Thyroid gland (tissue), 4 donors: Measurements from ENCODE around the gene FER. TPM values are rescaled to one million over a fixed set of nuclear protein-coding genes. Genes with fewer than 3 reads are reported as not detected.

Experiments
- DNase-seq, 2 donors: peaks; one replicate each; pipeline ENCODE4 v3.0.0-alpha.2; 2019
- H3K27ac ChIP-seq, 3 donors: fragments of 200-600 bp; sonication (generic); 1 replicate in 2 of 3; 2 replicates in 1 of 3; pipeline ENCODE4 v1.5.1; 2016 to 2019; ENCODE audit warnings: mild to moderate bottlenecking in 1 of 3, moderate library complexity in 1 of 3
- H3K27me3 ChIP-seq: fragments of 200-600 bp; sonication (generic); one replicate; pipeline ENCODE4 v1.5.1; 2019
- H3K36me3 ChIP-seq, 2 donors: fragments of 200-600 bp; sonication (generic); one replicate each; pipeline ENCODE4 v1.5.1; 2016 to 2019
- H3K4me1 ChIP-seq, 2 donors: fragments of 200-600 bp; sonication (generic); one replicate each; pipeline ENCODE4 v1.5.1; 2017 to 2019
- H3K4me3 ChIP-seq, 3 donors: fragments of 200-600 bp; sonication (generic); replicated peaks in 1 of 3; 1 replicate in 2 of 3; 2 replicates in 1 of 3; pipeline ENCODE4 v1.5.1; 2016; ENCODE audit warnings: mild to moderate bottlenecking in 1 of 3
- H3K9me3 ChIP-seq: fragments of 200-600 bp; sonication (generic); one replicate; pipeline ENCODE4 v1.5.1; 2017
- CTCF ChIP-seq, 6 experiments: fragments of 200-600 bp in 3 of 6; fragments of 450-650 bp in 3 of 6; sonication (generic) in 3 of 6; IDR thresholded peaks; one replicate each; pipeline ENCODE4 v1.5.1; 2016 to 2019; ENCODE audit warnings: antibody characterized with exemption in 6 of 6, mild to moderate bottlenecking in 2 of 6, inconsistent platforms in 1 of 6, moderate library complexity in 1 of 6
- POLR2A ChIP-seq, 2 donors: fragments of 450-650 bp; IDR thresholded peaks; one replicate each; pipeline ENCODE4 v1.6.1; 2017; ENCODE audit warnings: antibody characterized with exemption in 2 of 2, mild to moderate bottlenecking in 2 of 2, moderate library complexity in 1 of 2
- WGBS, 2 donors: methylation state at CpG; one replicate each; pipeline ENCODE4 v1.1.5; 2017; 5-methylcytosine and 5-hydroxymethylcytosine counted together
- intact Hi-C: fragments of 100-400 bp; cut with DNase I; formaldehyde crosslinking; loops from one replicate; pipeline ENCODE4 v1.15.1; 2023
- total RNA-seq, 4 donors: library from RNA; depleted of rRNA; stranded (reverse); fragments of >200 nt; gene quantifications; one replicate each; pipeline ENCODE4 v1.2.3, GENCODE V29; 2016

Gene FER
- total RNA-seq, 4 donors from 2014 or later: 38.8 to 79.1 (median 45.2) TPM

- peaks cover 4 to 5% of the 10 kb centered on the region in 2 donors for H3K4me1 ChIP-seq
- no peaks in the 10 kb centered on the region for H3K36me3 ChIP-seq
- intact Hi-C loops: no loop called here
- no peaks in the 10 kb centered on the region for H3K9me3 ChIP-seq
- no peak overlapping the region for H3K4me3 ChIP-seq
- no peaks in the 10 kb centered on the region for H3K27me3 ChIP-seq
- no peak for DNase-seq
- no peak overlapping the region for H3K27ac ChIP-seq
- 85 to 94% methylated on average over 2 of the region's 2 CpGs for WGBS, 2 donors
- no peak for TF ChIP-seq POLR2A (IDR thresholded peaks at IDR 0.05)
- TF ChIP-seq CTCF (IDR thresholded peaks at IDR 0.05): no peak
Observed at GRCh38 chr5:109030360-109031143, 282.9 kb downstream of the FER start.

GRCh38 chr5:109034306-109034705, 286.6 kb downstream of the FER start:
- TF ChIP-seq POLR2A (IDR thresholded peaks at IDR 0.05) (no peak), CTCF (IDR thresholded peaks at IDR 0.05) (no peak)
- Histone ChIP-seq H3K27me3 (no peaks in the 10 kb centered on the region), H3K27ac (no peak overlapping the region), H3K36me3 (no peaks in the 10 kb centered on the region), H3K4me1 (peaks cover 4 to 5% of the 10 kb centered on the region in 2 donors), H3K9me3 (no peaks in the 10 kb centered on the region), H3K4me3 (no peak overlapping the region)
- WGBS, 2 donors: 49 to 59% methylated on average over 1 of the region's 1 CpG
- intact Hi-C loops: no loop called here
- DNase-seq: no peak

- DNase-seq: no peak
- Histone ChIP-seq H3K9me3 (no peaks in the 10 kb centered on the region), H3K27ac (no peak overlapping the region), H3K36me3 (no peaks in the 10 kb centered on the region), H3K4me3 (no peak overlapping the region), H3K4me1 (peaks cover 4 to 5% of the 10 kb centered on the region in 2 donors), H3K27me3 (no peaks in the 10 kb centered on the region)
- WGBS, 2 donors: 86 to 87% methylated on average over 4 of the region's 4 CpGs
- TF ChIP-seq POLR2A (IDR thresholded peaks at IDR 0.05) (no peak), CTCF (IDR thresholded peaks at IDR 0.05) (no peak)
- intact Hi-C loops: no loop called here
Observed at GRCh38 chr5:109035436-109035835, 287.7 kb downstream of the FER start.

GRCh38 chr5:109038209-109038840, 290.6 kb downstream of the FER start:
- no peak for TF ChIP-seq POLR2A (IDR thresholded peaks at IDR 0.05)
- TF ChIP-seq CTCF (IDR thresholded peaks at IDR 0.05): no peak
- Histone ChIP-seq H3K4me1 (peaks cover 4 to 5% of the 10 kb centered on the region in 2 donors), H3K4me3 (no peak overlapping the region), H3K36me3 (no peaks in the 10 kb centered on the region), H3K27me3 (no peaks in the 10 kb centered on the region), H3K27ac (no peak overlapping the region), H3K9me3 (no peaks in the 10 kb centered on the region)
- DNase-seq: no peak
- intact Hi-C loops: no loop called here
- 85 to 86% methylated on average over 2 of the region's 2 CpGs for WGBS, 2 donors

- no peak overlapping the region for H3K27ac ChIP-seq
- H3K9me3 ChIP-seq: no peaks in the 10 kb centered on the region
- DNase-seq: no peak
- H3K4me1 ChIP-seq: peaks cover 9% of the 10 kb centered on the region in 2 donors
- H3K27me3 ChIP-seq: no peaks in the 10 kb centered on the region
- TF ChIP-seq CTCF (IDR thresholded peaks at IDR 0.05) (no peak), POLR2A (IDR thresholded peaks at IDR 0.05) (no peak)
- no peaks in the 10 kb centered on the region for H3K36me3 ChIP-seq
- 90 to 97% methylated on average over 3 of the region's 3 CpGs for WGBS, 2 donors
- intact Hi-C loops: no loop called here
- H3K4me3 ChIP-seq: no peak overlapping the region
Observed at GRCh38 chr5:109041317-109041716, 293.6 kb downstream of the FER start.
